Stomach (tissue), 4 donors: ENCODE results near the gene CFAP61.

Experiments
- EP300 ChIP-seq: sonication (generic); formaldehyde crosslinking; IDR thresholded peaks from one replicate; pipeline ENCODE4 v1.6.1; 2017; ENCODE audit warnings: antibody characterized with exemption
- POLR2A ChIP-seq, 4 donors: fragments of 450-650 bp; IDR thresholded peaks; one replicate each; pipeline ENCODE4 v1.6.1; 2016; ENCODE audit warnings: antibody characterized with exemption in 4 of 4, control low read depth in 2 of 4, mild to moderate bottlenecking in 1 of 4, moderate library complexity in 1 of 4
- POLR2AphosphoS5 ChIP-seq, 3 donors: sonication (generic); formaldehyde crosslinking; IDR thresholded peaks; one replicate each; pipeline ENCODE4 v1.6.1; 2016; ENCODE audit warnings: antibody characterized with exemption in 3 of 3
- TF ChIP-seq, protein P1 (sequence below), 7 experiments: fragments of 450-650 bp in 4 of 7; fragments of 200-600 bp in 3 of 7; sonication (generic) in 3 of 7; IDR thresholded peaks; one replicate each; pipeline ENCODE4 v1.5.1; 2016 to 2019; ENCODE audit warnings: antibody characterized with exemption in 7 of 7, control low read depth in 2 of 7, mild to moderate bottlenecking in 1 of 7

DNA sequence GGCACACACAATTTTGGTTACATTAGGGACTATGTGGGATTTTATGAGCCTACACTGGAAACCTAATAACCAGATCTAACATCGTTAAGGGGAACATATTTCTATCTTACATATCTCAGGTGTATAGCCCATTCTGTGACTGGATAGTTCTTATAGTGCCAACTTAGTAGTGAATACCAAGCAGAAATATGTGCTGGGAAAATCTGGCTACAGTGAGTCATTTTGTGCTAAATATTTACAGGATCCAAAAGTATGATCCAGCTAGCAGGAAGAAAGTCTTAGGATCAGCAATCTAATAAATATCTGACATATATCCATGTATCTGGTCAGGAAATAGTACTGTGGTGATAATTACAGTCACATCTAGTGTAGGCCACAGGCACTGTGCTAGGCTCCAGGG lies 221.0 kb downstream of the CFAP61 start:
- TF ChIP-seq, protein P1, sequence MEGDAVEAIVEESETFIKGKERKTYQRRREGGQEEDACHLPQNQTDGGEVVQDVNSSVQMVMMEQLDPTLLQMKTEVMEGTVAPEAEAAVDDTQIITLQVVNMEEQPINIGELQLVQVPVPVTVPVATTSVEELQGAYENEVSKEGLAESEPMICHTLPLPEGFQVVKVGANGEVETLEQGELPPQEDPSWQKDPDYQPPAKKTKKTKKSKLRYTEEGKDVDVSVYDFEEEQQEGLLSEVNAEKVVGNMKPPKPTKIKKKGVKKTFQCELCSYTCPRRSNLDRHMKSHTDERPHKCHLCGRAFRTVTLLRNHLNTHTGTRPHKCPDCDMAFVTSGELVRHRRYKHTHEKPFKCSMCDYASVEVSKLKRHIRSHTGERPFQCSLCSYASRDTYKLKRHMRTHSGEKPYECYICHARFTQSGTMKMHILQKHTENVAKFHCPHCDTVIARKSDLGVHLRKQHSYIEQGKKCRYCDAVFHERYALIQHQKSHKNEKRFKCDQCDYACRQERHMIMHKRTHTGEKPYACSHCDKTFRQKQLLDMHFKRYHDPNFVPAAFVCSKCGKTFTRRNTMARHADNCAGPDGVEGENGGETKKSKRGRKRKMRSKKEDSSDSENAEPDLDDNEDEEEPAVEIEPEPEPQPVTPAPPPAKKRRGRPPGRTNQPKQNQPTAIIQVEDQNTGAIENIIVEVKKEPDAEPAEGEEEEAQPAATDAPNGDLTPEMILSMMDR (IDR thresholded peaks at IDR 0.05), result no peak
- TF ChIP-seq POLR2A (IDR thresholded peaks at IDR 0.05), result no peak
- TF ChIP-seq POLR2AphosphoS5 (IDR thresholded peaks at IDR 0.05), result no peak
- TF ChIP-seq EP300, result no peak
